GM20000 (cell line): ENCODE data around the gene ZNF619.
"Not testable (repeated sequence)": the region's sequence is repeated elsewhere in the genome, so short reads cannot be mapped to it uniquely, and the experiment has no call there.

Source experiments
- DNase-seq: peaks from one replicate; pipeline ENCODE4 v3.0.0; 2012; ENCODE audit warnings: low spot score
- TF ChIP-seq, protein P1 (sequence below): IDR thresholded peaks from 2 replicates; pipeline ENCODE4 v1.5.1; 2012; ENCODE audit warnings: mild to moderate bottlenecking, control low read depth; ENCODE audit errors: extremely low read depth, missing control alignments

Gene ZNF619

DNA sequence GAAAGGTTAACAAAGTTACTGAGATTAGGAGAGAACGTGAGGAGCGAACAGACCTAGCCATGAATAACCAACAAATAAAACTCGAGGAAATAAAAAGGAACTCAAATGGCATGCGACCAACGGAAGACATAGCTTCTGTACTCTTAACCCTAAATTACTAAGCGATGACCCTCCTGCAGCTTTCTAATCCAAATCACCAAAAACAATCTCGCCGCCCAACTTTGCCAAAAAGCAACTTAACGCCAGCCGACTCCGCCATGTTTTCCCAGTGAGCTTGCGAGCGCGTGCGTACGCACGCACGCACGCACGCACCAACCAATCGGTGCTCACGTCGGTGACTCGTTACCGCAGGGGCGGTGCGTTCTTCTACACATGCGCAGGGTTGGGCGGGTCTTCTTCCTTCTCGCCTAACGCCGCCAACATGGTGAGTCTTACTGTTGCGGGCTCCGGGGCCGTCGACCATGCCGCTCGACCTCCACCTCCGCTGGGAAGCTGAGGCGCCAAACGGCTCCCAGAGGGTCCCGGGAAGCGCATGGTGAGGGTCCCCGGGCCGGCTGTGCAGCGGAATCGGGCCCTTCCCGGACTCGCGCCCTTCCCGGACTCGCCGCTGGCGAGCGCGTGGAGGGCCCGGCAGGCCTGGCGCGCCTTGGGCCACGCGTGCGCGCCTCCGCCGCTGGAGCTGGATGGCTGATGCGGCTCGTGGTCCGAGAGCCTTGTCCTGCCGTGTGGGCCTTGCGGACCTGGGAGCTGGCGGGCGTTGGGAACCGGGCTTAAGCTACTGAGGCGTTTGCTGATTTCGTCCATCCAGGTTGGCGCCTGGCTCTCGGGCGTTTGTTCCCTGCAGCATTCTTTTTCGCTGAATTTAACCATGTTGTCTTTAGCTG, 19.7 kb upstream of the ZNF619 start, which contains the start of gene RPL14:
Gene RPL14 (plus strand): TSS at position 400 of the 884 bp plus-strand sequence. CDS start 133 bp downstream, at position 533.
- TF ChIP-seq, protein P1, sequence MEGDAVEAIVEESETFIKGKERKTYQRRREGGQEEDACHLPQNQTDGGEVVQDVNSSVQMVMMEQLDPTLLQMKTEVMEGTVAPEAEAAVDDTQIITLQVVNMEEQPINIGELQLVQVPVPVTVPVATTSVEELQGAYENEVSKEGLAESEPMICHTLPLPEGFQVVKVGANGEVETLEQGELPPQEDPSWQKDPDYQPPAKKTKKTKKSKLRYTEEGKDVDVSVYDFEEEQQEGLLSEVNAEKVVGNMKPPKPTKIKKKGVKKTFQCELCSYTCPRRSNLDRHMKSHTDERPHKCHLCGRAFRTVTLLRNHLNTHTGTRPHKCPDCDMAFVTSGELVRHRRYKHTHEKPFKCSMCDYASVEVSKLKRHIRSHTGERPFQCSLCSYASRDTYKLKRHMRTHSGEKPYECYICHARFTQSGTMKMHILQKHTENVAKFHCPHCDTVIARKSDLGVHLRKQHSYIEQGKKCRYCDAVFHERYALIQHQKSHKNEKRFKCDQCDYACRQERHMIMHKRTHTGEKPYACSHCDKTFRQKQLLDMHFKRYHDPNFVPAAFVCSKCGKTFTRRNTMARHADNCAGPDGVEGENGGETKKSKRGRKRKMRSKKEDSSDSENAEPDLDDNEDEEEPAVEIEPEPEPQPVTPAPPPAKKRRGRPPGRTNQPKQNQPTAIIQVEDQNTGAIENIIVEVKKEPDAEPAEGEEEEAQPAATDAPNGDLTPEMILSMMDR, result no peak
- peak; percentile 95 for DNase-seq

GRCh38 chr3:40458473-40458872, 18.4 kb upstream of the ZNF619 start:
- no peak for DNase-seq
- TF ChIP-seq, protein P1, result no peak

GRCh38 chr3:40460481-40460880, 16.4 kb upstream of the ZNF619 start:
- not testable (repeated sequence) for DNase-seq

GRCh38 chr3:40461161-40461560, 15.8 kb upstream of the ZNF619 start:
- TF ChIP-seq, protein P1, result no peak
- DNase-seq, result no peak

DNA sequence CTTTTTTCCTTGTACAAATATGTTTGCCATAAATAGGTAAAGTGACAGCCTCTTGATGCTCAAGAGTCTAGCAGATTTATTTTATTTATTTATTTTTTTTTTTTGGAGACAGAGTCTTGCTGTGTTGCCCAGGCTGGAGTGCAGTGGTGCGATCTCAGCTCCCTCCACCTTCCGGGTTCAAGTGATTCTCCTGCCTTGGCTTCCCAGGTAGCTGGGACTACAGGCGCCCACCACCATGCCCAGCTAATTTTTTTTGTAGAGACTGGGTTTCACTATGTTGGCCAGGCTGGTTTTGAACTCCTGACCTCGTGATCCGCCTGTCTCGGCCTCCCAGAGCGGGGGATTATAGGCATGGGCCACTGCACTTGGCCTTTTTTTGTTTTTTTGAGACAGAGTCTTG, 14.1 kb upstream of the ZNF619 start:
- not testable (repeated sequence) for DNase-seq

GRCh38 chr3:40463579-40463978, 13.3 kb upstream of the ZNF619 start:
- DNase-seq, result no peak
- TF ChIP-seq, protein P1, result no peak

GRCh38 chr3:40464339-40465110, 12.4 kb upstream of the ZNF619 start:
- no peak for DNase-seq
- TF ChIP-seq, protein P1, result no peak

DNA sequence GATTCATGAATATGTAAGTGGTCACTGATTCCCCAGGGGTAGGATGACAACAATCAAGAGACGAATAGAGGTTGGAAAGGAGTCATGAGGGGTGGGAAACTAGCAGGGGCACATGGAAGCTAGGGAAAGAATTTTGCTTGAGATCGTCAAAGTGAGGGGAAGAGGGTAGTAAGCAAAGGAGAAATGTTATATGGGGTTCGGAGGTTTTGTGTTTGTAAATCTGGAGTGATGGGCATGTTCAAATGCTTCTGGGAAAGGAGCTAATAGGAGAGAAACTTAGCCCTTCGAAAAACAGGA, 11.9 kb upstream of the ZNF619 start:
- no peak for DNase-seq
- TF ChIP-seq, protein P1, result no peak
